HepG2 (cell line): ENCODE data around the gene SARNP. TPM values are rescaled to one million over a fixed set of nuclear protein-coding genes. Genes with fewer than 3 reads are reported as not detected.

Source experiments
- ATAC-seq: fragments of 200-7000 bp; cut with Tn5 transposase; 3 replicates; pipeline ENCODE4 v1.9.1; 2020; ENCODE audit warnings: mild to moderate bottlenecking, moderate library complexity
- BruUV-seq: library from RNA; stranded (reverse); fragments of 400-500 nt; replicated peaks from 2 replicates; lab custom pipeline; 2021; lab: Mats Ljungman, UMichigan
- CTCF ChIA-PET: fragments of 300-600 bp; formaldehyde crosslinking; extraction: SDS; loops from one replicate; lab custom pipeline; 2021; ENCODE audit warnings: low total read pairs, inconsistent platforms, low intra/inter-chr PET ratio; lab: Yijun Ruan, JAX
- POLR2A ChIA-PET: fragments of 350-600 bp; sonication (Branson Sonifier 250); formaldehyde crosslinking; loops from one replicate; lab custom pipeline; 2020; ENCODE audit warnings: antibody characterized with exemption, inconsistent platforms; lab: Yijun Ruan, JAX
- DNase-seq: peaks from one replicate; pipeline ENCODE4 v3.0.0-alpha.2; 2015; ENCODE audit warnings: low spot score
- FAIRE-seq: peaks from 3 replicates; lab custom pipeline; 2011; peaks lifted over from hg19 to GRCh38; lab: Jason Lieb, UNC
- H2AFZ ChIP-seq: one replicate; pipeline ENCODE4 v1.6.1; 2011; ENCODE audit warnings: low read length, inconsistent platforms
- H3K27ac ChIP-seq: fragments of 300-600 bp; 3 replicates; pipeline ENCODE4 v1.8.0; 2011; ENCODE audit warnings: mixed run types, mild to moderate bottlenecking, mixed read lengths, low read length, inconsistent platforms; ENCODE audit not compliant: insufficient read depth; ENCODE audit errors: extremely low read length
- H3K27me3 ChIP-seq, 2 experiments: fragments of 200-600 bp in 1 of 2; 2 replicates in 1 of 2; 3 replicates in 1 of 2; pipeline versions ENCODE4 v1.6.0 to v1.8.0; 2011; ENCODE audit warnings: low read length in 2 of 2, mild to moderate bottlenecking in 2 of 2, moderate library complexity in 2 of 2, inconsistent platforms in 1 of 2; ENCODE audit not compliant: insufficient read depth in 2 of 2, control insufficient read depth in 1 of 2
- H3K36me3 ChIP-seq, 2 experiments: fragments of 200-600 bp in 1 of 2; replicated peaks in 1 of 2; 2 replicates in 1 of 2; 3 replicates in 1 of 2; pipeline versions ENCODE4 v1.5.1 to v1.8.0; 2011; ENCODE audit warnings: low read length in 2 of 2, inconsistent platforms in 1 of 2; ENCODE audit not compliant: insufficient read depth in 2 of 2, control insufficient read depth in 1 of 2
- H3K4me1 ChIP-seq: 2 replicates; pipeline ENCODE4 v1.5.1; 2012; ENCODE audit warnings: low read length, inconsistent platforms; ENCODE audit not compliant: insufficient read depth
- H3K4me2 ChIP-seq: 2 replicates; pipeline ENCODE4 v1.6.0; 2011; ENCODE audit warnings: low read depth, low read length, inconsistent platforms
- H3K4me3 ChIP-seq, 3 experiments: fragments of 200-600 bp in 1 of 3; sonication (generic), shearing (Covaris generic) in 1 of 3; replicated peaks in 1 of 3; 2 replicates each; pipeline ENCODE4 v1.5.1; 2011 to 2016; ENCODE audit warnings: low read length in 3 of 3, inconsistent platforms in 2 of 3, low read depth in 2 of 3, mild to moderate bottlenecking in 2 of 3, control low read depth in 1 of 3, mixed read lengths in 1 of 3; ENCODE audit not compliant: insufficient read depth in 1 of 3
- H3K79me2 ChIP-seq: one replicate; pipeline ENCODE4 v1.6.1; 2011; ENCODE audit warnings: low read length, inconsistent platforms; ENCODE audit not compliant: insufficient read depth
- H3K9ac ChIP-seq: 2 replicates; pipeline ENCODE4 v1.6.0; 2011; ENCODE audit warnings: mild to moderate bottlenecking, low read depth, low read length, inconsistent platforms; ENCODE audit not compliant: insufficient read depth
- H3K9me3 ChIP-seq: 2 replicates; pipeline ENCODE4 v1.5.1; 2012; ENCODE audit warnings: mild to moderate bottlenecking, low read length
- H4K20me1 ChIP-seq: 2 replicates; pipeline ENCODE4 v1.6.0; 2011; ENCODE audit warnings: inconsistent platforms, mild to moderate bottlenecking, low read length, moderate library complexity; ENCODE audit not compliant: insufficient read depth
- HNRNPH1 ChIP-seq: fragments of 200-400 bp; formaldehyde crosslinking; optimal IDR thresholded peaks from 2 replicates; pipeline ENCODE3; 2017; ENCODE audit warnings: mild to moderate bottlenecking, low read depth, low read length
- MAFK ChIP-seq, 2 experiments: IDR thresholded peaks in 1 of 2; conservative IDR thresholded peaks in 1 of 2; 2 replicates each; pipeline ENCODE4 v1.6.1; 2011; ENCODE audit warnings: improper control_type of control experiment in 2 of 2, low read length in 2 of 2
- MIER3 ChIP-seq: IDR thresholded peaks from 2 replicates; pipeline ENCODE4 v1.6.1; 2016; ENCODE audit warnings: missing compliant biosample characterization, borderline replicate concordance
- REST ChIP-seq, 2 experiments: IDR thresholded peaks; 2 replicates each; pipeline ENCODE4 v1.6.1; 2011 to 2012; ENCODE audit warnings: low read length in 2 of 2, borderline replicate concordance in 1 of 2, low read depth in 1 of 2, mild to moderate bottlenecking in 1 of 2, moderate library complexity in 1 of 2
- SIN3B ChIP-seq: fragments of 150-350 bp; IDR thresholded peaks from 2 replicates; pipeline ENCODE4 v1.6.1; 2014; ENCODE audit warnings: low read length
- TFAP4 ChIP-seq: sonication (generic); IDR thresholded peaks from 2 replicates; pipeline ENCODE4 v1.6.1; 2016; ENCODE audit warnings: low read depth, borderline replicate concordance
- YEATS2 ChIP-seq: sonication (generic); formaldehyde crosslinking; IDR thresholded peaks from 2 replicates; pipeline ENCODE4 v1.4.0; 2020; ENCODE audit warnings: missing genetic modification reagents, borderline replicate concordance
- ZBTB42 ChIP-seq: sonication (generic); formaldehyde crosslinking; IDR thresholded peaks from 2 replicates; pipeline ENCODE4 v1.5.0; 2020; ENCODE audit warnings: mild to moderate bottlenecking, missing genetic modification reagents
- ZNF296 ChIP-seq: sonication (generic); formaldehyde crosslinking; conservative IDR thresholded peaks from 2 replicates; pipeline ENCODE4 v1.5.0; 2020; ENCODE audit warnings: mild to moderate bottlenecking, missing genetic modification reagents
- ZNF747 ChIP-seq: sonication (generic); formaldehyde crosslinking; IDR thresholded peaks from 2 replicates; pipeline ENCODE4 v1.8.1; 2023; ENCODE audit warnings: missing genetic modification reagents, mild to moderate bottlenecking, borderline replicate concordance
- ZNF790 ChIP-seq: sonication (generic); formaldehyde crosslinking; IDR thresholded peaks from 2 replicates; pipeline ENCODE4 v1.8.0; 2022; ENCODE audit warnings: missing genetic modification reagents, mild to moderate bottlenecking, borderline replicate concordance
- WGBS: methylation state at CpG from one replicate; pipeline ENCODE4 v1.1.6; 2017; ENCODE audit warnings: low lambda C conversion rate; 5-methylcytosine and 5-hydroxymethylcytosine counted together
- in situ Hi-C: cut with HindIII; loops from 2 replicates; pipeline ENCODE4 v1.10.0; 2017; ENCODE audit warnings: low pct_unique_long_range_greater_than_20kb; ENCODE audit not compliant: extremely low pct_ligation_motif_present
- intact Hi-C: fragments of 100-400 bp; cut with micrococcal nuclease; formaldehyde crosslinking; loops from one replicate; pipeline ENCODE4 v1.10.0; 2022; ENCODE audit not compliant: unreplicated experiment
- polyA plus RNA-seq, 8 experiments: library from polyadenylated mRNA; depleted of rRNA in 3 of 8; stranded (reverse) in 7 of 8; unstranded in 1 of 8; fragments of >200 nt; fragmentation: Illumina TruSeq in 4 of 8; extraction: Trizol in 4 of 8; gene quantifications; 2 replicates each; pipeline versions ENCODE4 v1.2.1 to v1.2.3, GENCODE V29; 2011 to 2016; ENCODE audit warnings: low read depth in 4 of 8, missing spikeins in 1 of 8, mixed read lengths in 1 of 8; ENCODE audit not compliant: insufficient read depth in 1 of 8
- total RNA-seq, 5 experiments: library from RNA; depleted of rRNA; stranded (reverse); fragments of >200 nt; fragmentation: Illumina TruSeq; extraction: Trizol; gene quantifications; 2 replicates each; pipeline ENCODE4 v1.2.3, GENCODE V29; 2016; ENCODE audit warnings: low read depth in 1 of 5
- TF ChIP-seq, protein P1 (sequence below): IDR thresholded peaks from 2 replicates; pipeline ENCODE4 v1.6.1; 2016

SARNP gene
- total and polyA plus RNA-seq, 2 of the 13 experiments (the other 11 are each of a cell fraction or from before 2014, with no cell fraction given): 59.0 to 95.4 TPM

- no peak overlapping the region for H3K9ac ChIP-seq
- intact Hi-C loops (no loop called here), in situ Hi-C loops (no loop called here)
- H3K79me2 ChIP-seq: no peaks in the 10 kb centered on the region
- no peak overlapping the region for H2AFZ ChIP-seq
- ATAC-seq (no peak), FAIRE-seq (no peak), DNase-seq (no peak)
- ChIA-PET CTCF (no interaction called here), POLR2A (no interaction called here)
- peaks cover 41% of the 10 kb centered on the region for H3K4me1 ChIP-seq
- no peak overlapping the region for H3K27ac ChIP-seq
- no peaks in the 10 kb centered on the region for H3K9me3 ChIP-seq
- no peak overlapping the region for H3K4me3 ChIP-seq
- peaks cover 1 to 62% of the 10 kb centered on the region in 2 experiments; a peak in 4 of 5 replicates for H3K27me3 ChIP-seq
- no TSS peak for BruUV-seq
- H4K20me1 ChIP-seq: no peaks in the 10 kb centered on the region; the same call in 1 of the 2 replicates
- no peak overlapping the region for H3K4me2 ChIP-seq
- TF ChIP-seq ZNF790 (CRISPR knock-in tag) (no peak), ZNF747 (CRISPR knock-in tag) (no peak), TFAP4 (no peak), HNRNPH1 (no peak), REST (IDR thresholded peaks at IDR 0.05; ENCODE audit: borderline replicate concordance in 1 of 2, low read depth in 1 of 2, low read length in 2 of 2) (no peak), SIN3B (no peak), MAFK (conservative IDR thresholded peaks at IDR 0.05 in 1 of 2, IDR thresholded peaks at IDR 0.05 in 1 of 2; ENCODE audit: low read length in 2 of 2) (no peak), ZBTB42 (CRISPR knock-in tag) (no peak), MIER3 (no peak), YEATS2 (CRISPR knock-in tag) (no peak), ZNF296 (CRISPR knock-in tag) (no peak)
- TF ChIP-seq, protein P1, sequence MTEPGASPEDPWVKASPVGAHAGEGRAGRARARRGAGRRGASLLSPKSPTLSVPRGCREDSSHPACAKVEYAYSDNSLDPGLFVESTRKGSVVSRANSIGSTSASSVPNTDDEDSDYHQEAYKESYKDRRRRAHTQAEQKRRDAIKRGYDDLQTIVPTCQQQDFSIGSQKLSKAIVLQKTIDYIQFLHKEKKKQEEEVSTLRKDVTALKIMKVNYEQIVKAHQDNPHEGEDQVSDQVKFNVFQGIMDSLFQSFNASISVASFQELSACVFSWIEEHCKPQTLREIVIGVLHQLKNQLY: no peak
- H3K36me3 ChIP-seq: no peaks in the 10 kb centered on the region
- 2% methylated on average over 3 of the region's 3 CpGs for WGBS
These were observed 108.8 kb downstream of the SARNP start for GRCh38 chr12:55708695-55709233.
